Mesendoderm (in vitro differentiated cells): ENCODE results near the gene KIAA1217. TPM values are rescaled to one million over a fixed set of nuclear protein-coding genes. Genes with fewer than 3 reads are reported as not detected.

Source experiments
- DNase-seq: peaks from one replicate; pipeline ENCODE4 v3.0.0; 2013
- H2AK5ac ChIP-seq: 2 replicates; pipeline ENCODE4 v1.6.1; 2013; ENCODE audit warnings: low read length, inconsistent platforms
- H2BK120ac ChIP-seq: 2 replicates; pipeline ENCODE4 v1.6.1; 2013; ENCODE audit warnings: low read depth, mild to moderate bottlenecking, low read length, moderate library complexity, mixed read lengths
- H2BK15ac ChIP-seq: replicated peaks from 2 replicates; pipeline ENCODE4 v1.6.1; 2013; ENCODE audit warnings: low read depth, mild to moderate bottlenecking, moderate library complexity
- H2BK5ac ChIP-seq: 2 replicates; pipeline ENCODE4 v1.6.1; 2013; ENCODE audit warnings: low read length, inconsistent platforms
- H3K18ac ChIP-seq: 2 replicates; pipeline ENCODE4 v1.6.1; 2013; ENCODE audit warnings: mild to moderate bottlenecking, low read length, mixed read lengths
- H3K23ac ChIP-seq: one replicate; pipeline ENCODE4 v1.6.1; 2013; ENCODE audit warnings: low read length
- H3K27ac ChIP-seq: 2 replicates; pipeline ENCODE4 v1.5.1; 2013; ENCODE audit warnings: low read depth, mild to moderate bottlenecking, inconsistent platforms, low read length, moderate library complexity
- H3K27me3 ChIP-seq: 2 replicates; pipeline ENCODE4 v1.6.1; 2013; ENCODE audit warnings: low read length, control low read depth, mild to moderate bottlenecking, inconsistent platforms; ENCODE audit not compliant: insufficient read depth, poor library complexity
- H3K36me3 ChIP-seq: 2 replicates; pipeline ENCODE4 v1.6.1; 2013; ENCODE audit warnings: low read length, inconsistent platforms; ENCODE audit not compliant: control insufficient read depth, insufficient read depth
- H3K4ac ChIP-seq: one replicate; pipeline ENCODE4 v1.6.1; 2013; ENCODE audit warnings: low read depth, mild to moderate bottlenecking, low read length, moderate library complexity
- H3K4me1 ChIP-seq: 2 replicates; pipeline ENCODE4 v1.6.1; 2013; ENCODE audit warnings: low read depth, low read length, inconsistent platforms; ENCODE audit not compliant: control insufficient read depth
- H3K4me2 ChIP-seq: 2 replicates; pipeline ENCODE4 v1.6.1; 2013; ENCODE audit warnings: low read length
- H3K4me3 ChIP-seq: 2 replicates; pipeline ENCODE4 v1.5.1; 2013; ENCODE audit warnings: mild to moderate bottlenecking, low read length
- H3K56ac ChIP-seq: one replicate; pipeline ENCODE4 v1.6.1; 2013; ENCODE audit warnings: low read length
- H3K79me1 ChIP-seq: 2 replicates; pipeline ENCODE4 v1.6.1; 2013; ENCODE audit warnings: low read length, inconsistent platforms
- H3K79me2 ChIP-seq: 2 replicates; pipeline ENCODE4 v1.6.1; 2013; ENCODE audit warnings: mild to moderate bottlenecking, low read length; ENCODE audit not compliant: control insufficient read depth, insufficient read depth
- H3K9ac ChIP-seq: 2 replicates; pipeline ENCODE4 v1.6.1; 2013; ENCODE audit warnings: low read length, inconsistent platforms
- H4K5ac ChIP-seq: one replicate; pipeline ENCODE4 v1.6.1; 2013; ENCODE audit warnings: low read length
- H4K8ac ChIP-seq: one replicate; pipeline ENCODE4 v1.6.1; 2013; ENCODE audit warnings: low read depth, mild to moderate bottlenecking, control low read depth, low read length, moderate library complexity
- WGBS: extraction: QIAGEN DNeasy Blood & Tissue Kit; methylation state at CpG from one replicate; pipeline ENCODE4 v1.1.7; 2013; ENCODE audit warnings: low lambda C conversion rate, missing lambda C conversion rate; ENCODE audit not compliant: insufficient coverage; ENCODE audit errors: extremely low coverage; 5-methylcytosine and 5-hydroxymethylcytosine counted together
- small RNA-seq: library from polyadenylated mRNA; stranded (forward); fragments of <200 nt; extraction: miRNeasy Mini kit (QIAGEN cat#:217004); gene quantifications from one replicate; pipeline ENCODE3, GENCODE V24; 2013; ENCODE audit not compliant: insufficient read depth

The KIAA1217 gene

GRCh38 chr10:24589265-24589664, 380.3 kb downstream of the KIAA1217 start:
- H3K4me2 ChIP-seq = no peak overlapping the region
- no peak overlapping the region for H3K4ac ChIP-seq
- H3K4me1 ChIP-seq = no peaks in the 10 kb centered on the region
- no peak for DNase-seq
- no peak overlapping the region for H3K27ac ChIP-seq
- no peak overlapping the region for H3K18ac ChIP-seq
- H3K4me3 ChIP-seq = no peak overlapping the region
- H3K79me1 ChIP-seq = no peaks in the 10 kb centered on the region
- WGBS = no CpG with 5 or more reads among the region's 2 CpGs
- H2AK5ac ChIP-seq = no peak overlapping the region
- no peak overlapping the region for H2BK5ac ChIP-seq
- H4K8ac ChIP-seq = no peak overlapping the region
- no peaks in the 10 kb centered on the region for H3K79me2 ChIP-seq
- H3K56ac ChIP-seq = no peak overlapping the region
- no peaks in the 10 kb centered on the region for H3K36me3 ChIP-seq
- H2BK120ac ChIP-seq = no peak overlapping the region
- no peak overlapping the region for H4K5ac ChIP-seq
- no peak overlapping the region for H3K23ac ChIP-seq
- no peaks in the 10 kb centered on the region for H3K27me3 ChIP-seq
- no peak overlapping the region for H2BK15ac ChIP-seq
- H3K9ac ChIP-seq = no peak overlapping the region

DNA sequence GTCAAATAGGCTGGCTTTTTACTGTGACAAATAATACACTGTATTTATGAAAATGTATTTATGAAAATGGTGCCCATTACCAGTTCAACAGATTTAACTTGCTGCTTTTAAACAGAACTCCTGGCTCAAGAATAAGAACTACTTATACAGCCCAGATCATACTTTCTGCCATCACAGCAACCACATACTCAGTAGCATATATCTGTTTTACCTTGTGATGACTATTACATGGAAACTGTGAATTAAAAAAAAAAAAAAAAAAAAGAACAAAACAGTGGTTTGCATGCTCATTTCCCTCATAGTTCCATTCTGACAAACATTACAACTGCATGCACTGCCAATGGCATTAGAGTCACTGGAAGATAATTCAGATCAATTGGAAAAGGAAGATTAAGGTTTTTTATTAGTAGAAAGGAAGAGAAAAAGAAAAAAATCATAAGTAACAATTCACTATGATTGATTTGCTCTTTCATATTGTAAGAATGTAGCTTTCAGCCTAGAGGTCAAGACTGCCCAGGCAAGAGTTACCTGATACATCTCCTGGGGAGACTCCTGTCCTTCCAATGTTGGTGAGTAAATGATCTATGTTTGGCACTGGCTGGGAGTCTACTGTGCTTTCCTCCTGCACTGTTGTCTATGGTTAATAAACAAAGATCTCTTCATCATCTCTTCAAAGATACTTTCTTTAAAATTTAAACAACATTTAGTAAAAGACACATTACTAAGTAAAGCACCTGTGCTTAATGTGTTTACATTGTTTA, 381.9 kb downstream of the KIAA1217 start:
- no peaks in the 10 kb centered on the region for H3K27me3 ChIP-seq

DNA sequence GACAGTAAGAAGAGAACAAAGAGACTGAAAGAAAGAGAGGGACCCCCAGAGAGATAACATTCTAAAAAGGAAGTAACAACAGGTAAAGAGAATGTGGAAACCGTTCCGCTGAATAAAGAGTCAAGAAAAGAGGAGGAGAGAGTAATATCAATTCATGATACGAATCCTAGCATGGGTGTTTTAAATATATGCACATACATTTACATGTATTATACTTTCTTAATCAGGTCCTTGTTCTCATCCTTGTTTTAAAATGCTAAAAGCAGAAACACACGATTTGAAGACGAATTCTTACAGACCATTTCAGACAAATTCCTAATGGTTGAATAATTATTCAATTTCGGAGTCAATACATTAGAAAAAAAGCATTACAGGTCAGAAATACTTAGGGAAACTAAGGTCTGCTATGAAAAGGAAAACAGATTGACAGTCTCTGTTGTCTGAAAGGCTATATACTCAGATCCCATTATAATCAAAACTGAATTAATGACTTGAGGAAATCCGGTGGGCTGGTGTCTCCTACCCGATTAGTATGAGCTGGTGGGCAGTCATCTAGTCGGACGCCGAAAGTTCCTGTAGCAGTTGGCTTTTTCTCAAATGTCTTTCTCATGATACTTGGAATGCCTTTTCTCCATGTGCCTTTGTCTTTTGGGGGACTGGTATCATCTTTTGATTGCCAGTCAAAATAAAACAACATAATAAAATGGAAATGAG, 387.4 kb downstream of the KIAA1217 start:
- no peaks in the 10 kb centered on the region for H3K36me3 ChIP-seq
- no peak overlapping the region for H4K5ac ChIP-seq
- H3K27ac ChIP-seq = no peak overlapping the region
- H3K23ac ChIP-seq = no peak overlapping the region
- no CpG with 5 or more reads among the region's 11 CpGs for WGBS
- H3K79me2 ChIP-seq = no peaks in the 10 kb centered on the region
- no peaks in the 10 kb centered on the region for H3K4me1 ChIP-seq
- DNase-seq = no peak
- no peak overlapping the region for H2BK120ac ChIP-seq
- no peak overlapping the region for H3K18ac ChIP-seq
- no peak overlapping the region for H3K4me2 ChIP-seq
- H3K56ac ChIP-seq = no peak overlapping the region
- H2BK5ac ChIP-seq = no peak overlapping the region
- no peak overlapping the region for H4K8ac ChIP-seq
- H3K4me3 ChIP-seq = no peak overlapping the region
- no peaks in the 10 kb centered on the region for H3K79me1 ChIP-seq
- no peak overlapping the region for H3K4ac ChIP-seq
- no peak overlapping the region for H3K9ac ChIP-seq
- no peaks in the 10 kb centered on the region for H3K27me3 ChIP-seq
- no peak overlapping the region for H2BK15ac ChIP-seq
- H2AK5ac ChIP-seq = no peak overlapping the region

More for the DNA sequence above, 381.9 kb downstream of the KIAA1217 start:
- Histone ChIP-seq H2BK120ac (no peak overlapping the region), H3K18ac (no peak overlapping the region), H3K9ac (no peak overlapping the region), H3K4me3 (no peak overlapping the region), H2BK15ac (no peak overlapping the region), H3K36me3 (no peaks in the 10 kb centered on the region), H3K27ac (no peak overlapping the region), H4K8ac (no peak overlapping the region), H3K56ac (no peak overlapping the region), H2BK5ac (no peak overlapping the region), H3K4ac (no peak overlapping the region), H4K5ac (no peak overlapping the region), H3K79me2 (no peaks in the 10 kb centered on the region), H2AK5ac (no peak overlapping the region), H3K79me1 (no peaks in the 10 kb centered on the region), H3K23ac (no peak overlapping the region), H3K4me1 (no peaks in the 10 kb centered on the region), H3K4me2 (no peak overlapping the region)
- no peak for DNase-seq

DNA sequence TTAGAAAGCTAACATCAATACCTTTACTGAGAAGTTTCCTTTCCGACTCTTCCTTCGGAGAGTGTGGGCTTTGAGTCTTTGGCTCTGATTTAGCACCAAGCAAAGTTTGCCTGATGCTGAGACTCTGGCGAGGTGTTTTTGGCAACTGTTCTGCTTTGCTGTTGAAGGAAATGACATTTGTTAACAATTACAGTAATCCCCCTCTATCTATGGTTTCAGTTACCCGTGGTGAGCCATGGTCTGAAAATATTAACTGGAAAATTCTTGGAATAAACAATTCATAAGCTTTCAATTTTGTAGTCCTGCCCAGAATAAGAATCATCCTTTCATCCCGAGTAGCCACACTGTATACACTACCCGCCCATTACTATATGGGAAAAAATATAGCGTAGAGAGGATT, 388.5 kb downstream of the KIAA1217 start:
- Histone ChIP-seq H2BK15ac (no peak overlapping the region), H3K18ac (no peak overlapping the region), H4K5ac (no peak overlapping the region), H3K79me2 (no peaks in the 10 kb centered on the region), H3K27ac (no peak overlapping the region), H3K27me3 (no peaks in the 10 kb centered on the region), H3K79me1 (no peaks in the 10 kb centered on the region), H3K4me3 (no peak overlapping the region), H3K56ac (no peak overlapping the region), H2BK120ac (no peak overlapping the region), H2AK5ac (no peak overlapping the region), H3K4me1 (no peaks in the 10 kb centered on the region), H3K9ac (no peak overlapping the region), H2BK5ac (no peak overlapping the region), H4K8ac (no peak overlapping the region), H3K36me3 (no peaks in the 10 kb centered on the region), H3K23ac (no peak overlapping the region), H3K4ac (no peak overlapping the region), H3K4me2 (no peak overlapping the region)
- no peak for DNase-seq
- WGBS = no CpG with 5 or more reads among the region's 7 CpGs

Small RNA genes within 50 kb of the gene (small RNA-seq; reads per million reads assigned to genes)
- gene AC063961.1 (not detected), gene MIR603 (not detected)
